ENCODE measurements around the gene SOST. TPM values are rescaled to one million over a fixed set of nuclear protein-coding genes. Genes with fewer than 3 reads are reported as not detected.

Gene SOST
- total and polyA plus RNA-seq, 12 donors = 0.03 to 0.14 TPM; not detected in 10

GRCh38 chr17:43750153-43750552 is 8.4 kb downstream of the SOST start:
- intact Hi-C loops (cut with DNase I) = loop anchor here in 3 of 10 donors (5.0 to 10.0 kb wide), 4 partner anchors 33 to 185 kb away; no protein-coding TSS in a partner anchor
- WGBS, 2 donors = 86 to 87% methylated on average over 5 of the region's 5 CpGs
- H3K27ac ChIP-seq = no peak overlapping the region
- peaks cover 0 to 26% (median 7%) of the 10 kb centered on the region in 9 donors for H3K4me1 ChIP-seq
- peaks cover 0 to 30% (median 6%) of the 10 kb centered on the region in 7 donors for H3K27me3 ChIP-seq
- H3K4me3 ChIP-seq = no peak overlapping the region
- TF ChIP-seq, protein P1, sequence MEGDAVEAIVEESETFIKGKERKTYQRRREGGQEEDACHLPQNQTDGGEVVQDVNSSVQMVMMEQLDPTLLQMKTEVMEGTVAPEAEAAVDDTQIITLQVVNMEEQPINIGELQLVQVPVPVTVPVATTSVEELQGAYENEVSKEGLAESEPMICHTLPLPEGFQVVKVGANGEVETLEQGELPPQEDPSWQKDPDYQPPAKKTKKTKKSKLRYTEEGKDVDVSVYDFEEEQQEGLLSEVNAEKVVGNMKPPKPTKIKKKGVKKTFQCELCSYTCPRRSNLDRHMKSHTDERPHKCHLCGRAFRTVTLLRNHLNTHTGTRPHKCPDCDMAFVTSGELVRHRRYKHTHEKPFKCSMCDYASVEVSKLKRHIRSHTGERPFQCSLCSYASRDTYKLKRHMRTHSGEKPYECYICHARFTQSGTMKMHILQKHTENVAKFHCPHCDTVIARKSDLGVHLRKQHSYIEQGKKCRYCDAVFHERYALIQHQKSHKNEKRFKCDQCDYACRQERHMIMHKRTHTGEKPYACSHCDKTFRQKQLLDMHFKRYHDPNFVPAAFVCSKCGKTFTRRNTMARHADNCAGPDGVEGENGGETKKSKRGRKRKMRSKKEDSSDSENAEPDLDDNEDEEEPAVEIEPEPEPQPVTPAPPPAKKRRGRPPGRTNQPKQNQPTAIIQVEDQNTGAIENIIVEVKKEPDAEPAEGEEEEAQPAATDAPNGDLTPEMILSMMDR (IDR thresholded peaks at IDR 0.05) = no peak
- H3K9me3 ChIP-seq = no peaks in the 10 kb centered on the region
- ATAC-seq (no peak), DNase-seq (no peak)
- no peaks in the 10 kb centered on the region for H3K36me3 ChIP-seq

DNA sequence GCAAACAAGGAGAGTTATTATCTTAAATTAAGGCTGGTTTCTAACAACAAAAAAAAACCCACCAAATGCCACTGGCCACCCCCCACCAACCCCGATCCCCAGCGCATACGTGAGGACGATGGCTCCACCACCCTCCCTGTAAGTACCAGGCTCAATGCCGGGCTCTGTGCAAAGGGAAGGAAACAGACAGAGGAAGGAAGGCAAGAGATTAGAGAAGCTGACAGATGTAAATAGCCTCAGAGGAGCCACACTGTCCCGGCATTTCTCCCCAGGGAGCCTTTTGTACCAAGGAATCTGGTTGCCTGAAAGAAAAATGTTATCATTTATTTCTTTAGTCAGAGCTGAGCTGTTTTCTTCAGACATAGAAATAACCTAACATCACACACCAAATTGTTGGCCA is 13.1 kb downstream of the SOST start:
- Histone ChIP-seq H3K4me3 (no peak overlapping the region), H3K27ac (no peak overlapping the region)
- TF ChIP-seq, protein P1 (IDR thresholded peaks at IDR 0.05) = no peak

GRCh38 chr17:43741636-43742035 is 17.0 kb downstream of the SOST start:
- intact Hi-C loops (cut with DNase I) = no loop called here
- no peak overlapping the region for H3K27ac ChIP-seq
- no peaks in the 10 kb centered on the region for H3K36me3 ChIP-seq
- DNase-seq (no peak), ATAC-seq (no peak)
- TF ChIP-seq, protein P1 (IDR thresholded peaks at IDR 0.05) = no peak
- no peak overlapping the region for H3K4me3 ChIP-seq
- H3K4me1 ChIP-seq = peaks cover 0 to 15% (median 0%) of the 10 kb centered on the region in 9 donors
- H3K27me3 ChIP-seq = peaks cover 0 to 12% (median 0%) of the 10 kb centered on the region in 7 donors
- no peaks in the 10 kb centered on the region for H3K9me3 ChIP-seq
- WGBS, 2 donors = 82 to 89% methylated on average over 5 of the region's 5 CpGs

More for the DNA sequence above, 13.1 kb downstream of the SOST start:
- ATAC-seq (peak in 2 of 8 donors; percentile 61 to 71), DNase-seq (no peak)
- Histone ChIP-seq H3K9me3 (no peaks in the 10 kb centered on the region), H3K4me1 (peaks cover 0 to 15% (median 0%) of the 10 kb centered on the region in 9 donors), H3K36me3 (no peaks in the 10 kb centered on the region), H3K27me3 (peaks cover 0 to 12% (median 0%) of the 10 kb centered on the region in 7 donors)
- WGBS, 2 donors = 13 to 16% methylated on average over 6 of the region's 6 CpGs
- intact Hi-C loops (cut with DNase I) = loop anchor here in 1 of 10 donors (5.0 kb wide), 1 partner anchor 33 kb away; no protein-coding TSS in a partner anchor

DNA sequence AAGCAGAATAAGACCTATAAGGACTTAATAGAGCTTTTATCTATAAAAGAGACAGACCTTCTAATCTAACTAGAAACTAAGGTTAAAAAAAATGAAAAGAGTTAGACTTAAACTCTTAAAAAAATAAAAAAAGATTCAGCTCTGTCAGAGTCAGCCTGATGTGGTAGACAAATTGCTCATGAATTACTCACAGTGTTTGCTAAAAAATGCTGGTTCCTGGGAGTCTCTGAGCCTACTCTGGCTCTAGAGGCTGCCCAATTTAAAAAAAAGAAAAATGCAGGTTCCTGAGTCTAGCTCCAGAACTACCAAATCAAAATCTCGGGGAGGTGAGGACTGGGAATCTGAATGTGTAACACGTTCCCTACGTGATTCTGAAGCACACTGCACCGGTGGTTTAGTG is 18.1 kb downstream of the SOST start:
- no peak overlapping the region for H3K4me3 ChIP-seq
- TF ChIP-seq, protein P1 (IDR thresholded peaks at IDR 0.05) = no peak
- WGBS, 2 donors = 89% methylated on average over 4 of the region's 4 CpGs
- H3K27me3 ChIP-seq = peaks cover 0 to 12% (median 0%) of the 10 kb centered on the region in 7 donors
- H3K27ac ChIP-seq = no peak overlapping the region
- no peak for DNase-seq
- H3K36me3 ChIP-seq = no peaks in the 10 kb centered on the region
- ATAC-seq = no peak
- intact Hi-C loops (cut with DNase I) = no loop called here
- H3K4me1 ChIP-seq = peaks cover 0 to 4% (median 0%) of the 10 kb centered on the region in 9 donors
- no peaks in the 10 kb centered on the region for H3K9me3 ChIP-seq
